Measurements from ENCODE around the gene MXRA8. TPM values are rescaled to one million over a fixed set of nuclear protein-coding genes. Genes with fewer than 3 reads are reported as not detected.

MXRA8 gene
- total and polyA plus RNA-seq, 9 of the 15 experiments (the other 6 are each of a cell fraction or from before 2014, with no cell fraction given): 0.66 to 11.3 (median 6.3) TPM

- TF ChIP-seq CEBPG (CRISPR knock-in tag; IDR thresholded peaks at IDR 0.05): peak; percentile 77; the same call in 1 of the 2 replicates
- peak; percentile 67 to 71 for TF ChIP-seq CEBPG (tag; conservative IDR thresholded peaks at IDR 0.05 in 1 of 2, IDR thresholded peaks at IDR 0.05 in 1 of 2)
- no peak for TF ChIP-seq BRCA1 (IDR thresholded peaks at IDR 0.05)
- 0 out of 2 replicates have a peak, but pooled peaks have one; percentile 26 for TF ChIP-seq BRCA1 (CRISPR knock-in tag; IDR thresholded peaks at IDR 0.05)
- TF ChIP-seq E4F1 (CRISPR knock-in tag; IDR thresholded peaks at IDR 0.05; ENCODE audit: borderline replicate concordance): no peak
- no peak for TF ChIP-seq RFX7 (CRISPR knock-in tag; IDR thresholded peaks at IDR 0.05)
- peak; percentile 65 for TF ChIP-seq CHD1 (IDR thresholded peaks at IDR 0.05; ENCODE audit: low read length)
- 0 out of 2 replicates have a peak, but pooled peaks have one; percentile 37 for TF ChIP-seq BCOR (IDR thresholded peaks at IDR 0.05)
- peak; percentile 66 for TF ChIP-seq CBFA2T3 (IDR thresholded peaks at IDR 0.05)
- TF ChIP-seq ZNF239 (CRISPR knock-in tag; IDR thresholded peaks at IDR 0.05): no peak
- TF ChIP-seq RBM22 (IDR thresholded peaks at IDR 0.05; ENCODE audit: low read depth, low read length, poor library complexity, severe bottlenecking): no peak
- peak; percentile 59 for TF ChIP-seq FOXP1 (CRISPR knock-in tag; IDR thresholded peaks at IDR 0.05)
- peak; percentile 53; the same call in 1 of the 2 replicates for TF ChIP-seq SUPT5H (IDR thresholded peaks at IDR 0.05)
- TF ChIP-seq TAF1 (IDR thresholded peaks at IDR 0.05; ENCODE audit: control insufficient read depth, extremely low read depth, insufficient read depth, low read length, severe bottlenecking): peak; percentile 29
- TF ChIP-seq ETS1 (conservative IDR thresholded peaks at IDR 0.05; ENCODE audit: control insufficient read depth, low read depth, low read length): peak; percentile 75
- TF ChIP-seq ATF1 (CRISPR knock-in tag; IDR thresholded peaks at IDR 0.05): no peak
- peak; percentile 80 for TF ChIP-seq ATF1 (tag; IDR thresholded peaks at IDR 0.05)
- peak; percentile 66 for TF ChIP-seq SAP30 (IDR thresholded peaks at IDR 0.05; ENCODE audit: borderline replicate concordance, insufficient read depth, low read depth, low read length, poor library complexity, severe bottlenecking)
- TF ChIP-seq SIN3A (IDR thresholded peaks at IDR 0.05; ENCODE audit: borderline replicate concordance in 2 of 2, control insufficient read depth in 1 of 2, low read depth in 2 of 2, low read length in 2 of 2): peak in 1 of 2 experiments; percentile 96; a peak in 1 of 4 replicates
- no peak for TF ChIP-seq TGIF2 (CRISPR knock-in tag; IDR thresholded peaks at IDR 0.05)
- TF ChIP-seq HDAC1 (IDR thresholded peaks at IDR 0.05): peak in 1 of 2 experiments; percentile 76; a peak in 2 of 4 replicates
- TF ChIP-seq PCBP2 (IDR thresholded peaks at IDR 0.05; ENCODE audit: low read depth, low read length, poor library complexity, severe bottlenecking): no peak
- TF ChIP-seq HMG20B (CRISPR knock-in tag; IDR thresholded peaks at IDR 0.05): no peak
- TF ChIP-seq ZNF436 (CRISPR knock-in tag; IDR thresholded peaks at IDR 0.05): no peak
- no peak for TF ChIP-seq KDM1A (IDR thresholded peaks at IDR 0.05)
- peak in 2 of 3 experiments; percentile 44 to 77 for TF ChIP-seq YY1 (IDR thresholded peaks at IDR 0.05; ENCODE audit: borderline replicate concordance in 1 of 3, control insufficient read depth in 1 of 3, extremely low read depth in 1 of 3, insufficient read depth in 3 of 3, insufficient read length in 1 of 3, insufficient replicate concordance in 2 of 3, low read depth in 1 of 3, low read length in 2 of 3)
Measured at GRCh38 chr1:1397839-1398523, 39.6 kb upstream of the MXRA8 start (continued).
